ENCODE data around the gene FLNB.
A peak's percentile ranks its signal among the peaks of the same experiment; 100 is the strongest.

FLNB gene

GRCh38 chr3:58116161-58116955 is 108.1 kb downstream of the FLNB start:
- no peak for DNase-seq (ENCODE audit: low read depth in 2 of 2)
- TF ChIP-seq, protein P1, sequence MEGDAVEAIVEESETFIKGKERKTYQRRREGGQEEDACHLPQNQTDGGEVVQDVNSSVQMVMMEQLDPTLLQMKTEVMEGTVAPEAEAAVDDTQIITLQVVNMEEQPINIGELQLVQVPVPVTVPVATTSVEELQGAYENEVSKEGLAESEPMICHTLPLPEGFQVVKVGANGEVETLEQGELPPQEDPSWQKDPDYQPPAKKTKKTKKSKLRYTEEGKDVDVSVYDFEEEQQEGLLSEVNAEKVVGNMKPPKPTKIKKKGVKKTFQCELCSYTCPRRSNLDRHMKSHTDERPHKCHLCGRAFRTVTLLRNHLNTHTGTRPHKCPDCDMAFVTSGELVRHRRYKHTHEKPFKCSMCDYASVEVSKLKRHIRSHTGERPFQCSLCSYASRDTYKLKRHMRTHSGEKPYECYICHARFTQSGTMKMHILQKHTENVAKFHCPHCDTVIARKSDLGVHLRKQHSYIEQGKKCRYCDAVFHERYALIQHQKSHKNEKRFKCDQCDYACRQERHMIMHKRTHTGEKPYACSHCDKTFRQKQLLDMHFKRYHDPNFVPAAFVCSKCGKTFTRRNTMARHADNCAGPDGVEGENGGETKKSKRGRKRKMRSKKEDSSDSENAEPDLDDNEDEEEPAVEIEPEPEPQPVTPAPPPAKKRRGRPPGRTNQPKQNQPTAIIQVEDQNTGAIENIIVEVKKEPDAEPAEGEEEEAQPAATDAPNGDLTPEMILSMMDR (IDR thresholded peaks at IDR 0.05; ENCODE audit: low read depth, low read length) = no peak
- no peak overlapping the region for H3K4me3 ChIP-seq (replicated peaks in 1 of 2; ENCODE audit: low read depth in 2 of 2, low read length in 2 of 2)

- no peak for DNase-seq (ENCODE audit: low read depth in 2 of 2)
- TF ChIP-seq, protein P1 (IDR thresholded peaks at IDR 0.05; ENCODE audit: low read depth, low read length) = no peak
- H3K4me3 ChIP-seq (replicated peaks in 1 of 2; ENCODE audit: low read depth in 2 of 2, low read length in 2 of 2) = no peak overlapping the region
Observed at GRCh38 chr3:58116985-58117384, 108.8 kb downstream of the FLNB start.

GRCh38 chr3:58117561-58118181 is 109.4 kb downstream of the FLNB start:
- peak; percentile 29 to 95 for DNase-seq (ENCODE audit: low read depth in 2 of 2)
- no peak overlapping the region for H3K4me3 ChIP-seq (replicated peaks in 1 of 2; ENCODE audit: low read depth in 2 of 2, low read length in 2 of 2)
- TF ChIP-seq, protein P1 (IDR thresholded peaks at IDR 0.05; ENCODE audit: low read depth, low read length) = no peak

GRCh38 chr3:58119186-58119585 is 111.0 kb downstream of the FLNB start:
- no peak for DNase-seq (ENCODE audit: low read depth in 2 of 2)
- TF ChIP-seq, protein P1 (IDR thresholded peaks at IDR 0.05; ENCODE audit: low read depth, low read length) = no peak
- H3K4me3 ChIP-seq (replicated peaks in 1 of 2; ENCODE audit: low read depth in 2 of 2, low read length in 2 of 2) = no peak overlapping the region

DNA sequence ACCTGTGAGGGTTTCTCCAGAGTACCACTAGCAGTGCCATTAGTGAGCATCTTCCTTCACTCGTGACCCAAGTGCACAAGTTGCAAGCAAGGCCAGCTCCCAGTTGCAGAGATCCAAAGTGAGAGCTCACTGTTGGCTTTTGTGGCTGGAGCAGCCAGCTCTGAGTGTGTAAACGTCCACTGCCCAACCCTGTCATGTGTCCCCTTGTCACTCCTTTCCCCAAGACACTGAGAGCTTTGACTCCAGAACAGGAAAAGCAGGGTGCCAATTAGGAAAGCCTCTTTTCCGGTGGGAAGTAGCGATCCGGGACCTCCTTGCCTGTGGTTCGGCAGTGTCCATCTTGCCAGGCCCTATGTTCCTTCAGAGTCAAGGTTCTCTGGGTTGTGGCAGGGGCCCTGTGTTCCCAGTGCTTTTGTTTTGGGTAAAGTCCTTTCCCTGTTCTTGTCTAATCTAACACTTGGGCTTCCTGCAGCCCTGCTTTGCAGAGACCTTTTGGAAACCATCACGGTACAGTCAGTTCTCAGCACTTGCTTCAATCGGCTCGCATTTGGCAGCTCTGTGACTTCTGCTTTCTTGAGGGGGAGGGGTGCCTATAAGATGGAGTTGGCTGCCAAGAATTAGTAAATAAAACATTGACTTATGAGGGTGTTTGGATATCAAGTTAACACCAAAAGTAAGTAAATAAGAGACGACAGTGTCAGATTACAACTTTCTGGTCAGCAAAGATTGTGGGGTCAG is 112.0 kb downstream of the FLNB start:
- TF ChIP-seq, protein P1 (IDR thresholded peaks at IDR 0.05; ENCODE audit: low read depth, low read length) = no peak
- DNase-seq (ENCODE audit: low read depth in 2 of 2) = peak in 1 of 2 donors; percentile 69

GRCh38 chr3:58121183-58121582 is 113.0 kb downstream of the FLNB start:
- TF ChIP-seq, protein P1 (IDR thresholded peaks at IDR 0.05; ENCODE audit: low read depth, low read length) = no peak
- no peak for DNase-seq (ENCODE audit: low read depth in 2 of 2)
- H3K4me3 ChIP-seq (replicated peaks in 1 of 2; ENCODE audit: low read depth in 2 of 2, low read length in 2 of 2) = no peak overlapping the region

More for the DNA sequence above, 112.0 kb downstream of the FLNB start:
- H3K4me3 ChIP-seq (replicated peaks in 1 of 2; ENCODE audit: low read depth in 2 of 2, low read length in 2 of 2) = no peak overlapping the region

Measured in cardiac fibroblast (primary cell).